DOHH2 (cell line): ENCODE data around the gene SIPA1L3.

ENCODE experiments used
- H3F3A ChIP-seq: fragments of 200-600 bp; sonication (generic), shearing (Covaris generic); 2 replicates; pipeline ENCODE4 v1.6.0; 2016; ENCODE audit warnings: antibody characterized with exemption, mild to moderate bottlenecking; ENCODE audit not compliant: control insufficient read depth, insufficient read depth
- H3K27ac ChIP-seq: fragments of 200-600 bp; sonication (generic); 2 replicates; pipeline ENCODE4 v1.5.1; 2014; ENCODE audit warnings: low read depth, mild to moderate bottlenecking, low read length, moderate library complexity
- H3K27me3 ChIP-seq: fragments of 200-600 bp; sonication (generic); 2 replicates; pipeline ENCODE4 v1.6.1; 2014; ENCODE audit warnings: mild to moderate bottlenecking, low read length, mixed read lengths; ENCODE audit not compliant: control insufficient read depth
- H3K36me3 ChIP-seq: fragments of 200-600 bp; sonication (generic); 2 replicates; pipeline ENCODE4 v1.6.1; 2014; ENCODE audit warnings: mild to moderate bottlenecking, low read length, moderate library complexity, mixed read lengths; ENCODE audit not compliant: control insufficient read depth
- H3K4me1 ChIP-seq: fragments of 200-600 bp; sonication (generic); 2 replicates; pipeline ENCODE4 v1.6.1; 2014; ENCODE audit warnings: mild to moderate bottlenecking, low read length, mixed read lengths; ENCODE audit not compliant: control insufficient read depth
- H3K4me2 ChIP-seq: fragments of 200-600 bp; sonication (generic); 2 replicates; pipeline ENCODE4 v1.6.0; 2014; ENCODE audit warnings: mild to moderate bottlenecking, low read length, moderate library complexity
- H3K4me3 ChIP-seq: fragments of 200-600 bp; sonication (generic); 2 replicates; pipeline ENCODE4 v1.5.1; 2014; ENCODE audit warnings: mild to moderate bottlenecking, low read length, mixed read lengths
- H3K79me2 ChIP-seq: fragments of 200-600 bp; sonication (generic); 2 replicates; pipeline ENCODE4 v1.6.1; 2014; ENCODE audit warnings: mild to moderate bottlenecking, low read length, mixed read lengths; ENCODE audit not compliant: control insufficient read depth
- H3K9me2 ChIP-seq: fragments of 200-600 bp; sonication (generic); replicated peaks from 2 replicates; pipeline ENCODE4 v1.6.1; 2014; ENCODE audit warnings: mild to moderate bottlenecking, low read length, mixed read lengths; ENCODE audit not compliant: control insufficient read depth
- H3K9me3 ChIP-seq: fragments of 200-600 bp; sonication (generic); 2 replicates; pipeline ENCODE4 v1.6.1; 2014; ENCODE audit warnings: antibody characterized with exemption, low read length, mixed read lengths; ENCODE audit not compliant: control insufficient read depth, insufficient read depth
- H4K20me1 ChIP-seq: fragments of 200-600 bp; sonication (generic); 2 replicates; pipeline ENCODE4 v1.6.0; 2014; ENCODE audit warnings: low read depth, mild to moderate bottlenecking, antibody characterized with exemption, low read length, moderate library complexity; ENCODE audit not compliant: control insufficient read depth, insufficient read depth
- EZH2phosphoT487 ChIP-seq: fragments of 200-600 bp; sonication (generic); IDR thresholded peaks from 2 replicates; pipeline ENCODE4 v1.6.1; 2017; ENCODE audit warnings: borderline replicate concordance, mild to moderate bottlenecking, antibody characterized with exemption, low read length, moderate library complexity, mixed read lengths
- TF ChIP-seq, protein P1 (sequence below): fragments of 200-600 bp; sonication (generic); IDR thresholded peaks from one replicate; pipeline ENCODE4 v1.5.1; 2014; ENCODE audit warnings: antibody characterized with exemption, mild to moderate bottlenecking, low read depth, low read length; ENCODE audit not compliant: poor library complexity, severe bottlenecking

Gene SIPA1L3

DNA sequence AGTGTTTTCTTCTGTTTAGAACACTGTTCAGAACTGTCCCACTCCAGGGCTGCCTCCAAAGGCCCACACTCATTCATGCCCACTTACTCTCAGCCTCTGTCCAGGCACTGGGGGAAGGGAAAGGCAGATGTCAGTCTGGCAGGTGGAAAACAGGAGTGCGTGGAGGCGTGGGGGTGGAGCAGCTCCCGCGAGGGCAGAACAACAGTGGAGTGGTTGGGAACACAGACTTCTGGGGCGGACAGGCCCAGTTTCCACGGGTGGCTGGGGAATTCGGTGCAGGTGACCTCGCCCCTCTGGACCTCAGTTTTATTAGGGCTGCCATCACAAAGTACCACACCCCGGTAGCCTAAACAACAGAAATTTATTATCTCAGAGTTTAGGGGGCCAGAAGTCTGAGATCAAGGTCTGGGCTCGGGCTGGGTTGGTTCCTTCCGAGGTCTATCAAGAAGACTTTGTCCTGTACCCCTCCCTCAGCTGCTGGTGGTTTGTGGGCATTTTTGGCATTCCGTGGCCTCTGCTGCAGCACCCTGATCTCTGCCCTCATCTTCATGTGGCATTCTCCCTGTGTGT lies 59.7 kb downstream of the SIPA1L3 start:
- no peak overlapping the region for H3K4me3 ChIP-seq
- no peak for TF ChIP-seq EZH2phosphoT487
- TF ChIP-seq, protein P1, sequence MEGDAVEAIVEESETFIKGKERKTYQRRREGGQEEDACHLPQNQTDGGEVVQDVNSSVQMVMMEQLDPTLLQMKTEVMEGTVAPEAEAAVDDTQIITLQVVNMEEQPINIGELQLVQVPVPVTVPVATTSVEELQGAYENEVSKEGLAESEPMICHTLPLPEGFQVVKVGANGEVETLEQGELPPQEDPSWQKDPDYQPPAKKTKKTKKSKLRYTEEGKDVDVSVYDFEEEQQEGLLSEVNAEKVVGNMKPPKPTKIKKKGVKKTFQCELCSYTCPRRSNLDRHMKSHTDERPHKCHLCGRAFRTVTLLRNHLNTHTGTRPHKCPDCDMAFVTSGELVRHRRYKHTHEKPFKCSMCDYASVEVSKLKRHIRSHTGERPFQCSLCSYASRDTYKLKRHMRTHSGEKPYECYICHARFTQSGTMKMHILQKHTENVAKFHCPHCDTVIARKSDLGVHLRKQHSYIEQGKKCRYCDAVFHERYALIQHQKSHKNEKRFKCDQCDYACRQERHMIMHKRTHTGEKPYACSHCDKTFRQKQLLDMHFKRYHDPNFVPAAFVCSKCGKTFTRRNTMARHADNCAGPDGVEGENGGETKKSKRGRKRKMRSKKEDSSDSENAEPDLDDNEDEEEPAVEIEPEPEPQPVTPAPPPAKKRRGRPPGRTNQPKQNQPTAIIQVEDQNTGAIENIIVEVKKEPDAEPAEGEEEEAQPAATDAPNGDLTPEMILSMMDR: no peak
- peaks cover 26% of the 10 kb centered on the region for H3K4me1 ChIP-seq
- H3K4me2 ChIP-seq: no peak overlapping the region
- H3K36me3 ChIP-seq: peaks cover 4% of the 10 kb centered on the region
- H3K9me3 ChIP-seq: peaks cover 6% of the 10 kb centered on the region
- H3F3A ChIP-seq: peaks cover 8% of the 10 kb centered on the region
- H4K20me1 ChIP-seq: no peaks in the 10 kb centered on the region
- H3K27ac ChIP-seq: no peak overlapping the region
- peaks cover 83% of the 10 kb centered on the region for H3K79me2 ChIP-seq
- no peaks in the 10 kb centered on the region for H3K9me2 ChIP-seq
- no peaks in the 10 kb centered on the region for H3K27me3 ChIP-seq

- no peak overlapping the region for H3K27ac ChIP-seq
- TF ChIP-seq EZH2phosphoT487: no peak
- TF ChIP-seq, protein P1: no peak
These were observed 62.7 kb downstream of the SIPA1L3 start for GRCh38 chr19:37969695-37970094.

DNA sequence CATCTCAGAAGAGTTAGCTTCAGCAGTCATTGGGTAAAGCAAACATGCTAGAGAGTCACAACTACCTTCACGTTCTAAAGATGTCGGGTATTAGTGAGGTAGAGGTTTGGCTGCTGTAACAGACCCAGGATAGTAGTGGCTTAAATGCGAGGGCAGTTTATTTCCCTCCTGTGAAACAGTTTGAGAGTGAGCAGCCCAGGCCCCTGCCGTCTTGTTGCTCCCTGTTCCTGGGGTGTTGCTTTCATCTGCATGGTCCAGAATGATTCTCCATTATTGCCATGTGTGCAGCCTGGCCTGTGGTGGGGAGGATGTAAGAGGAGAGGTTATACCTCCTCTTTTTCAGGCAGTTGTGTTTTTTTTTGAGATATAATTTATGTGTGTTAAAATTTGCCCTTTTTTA lies 63.7 kb downstream of the SIPA1L3 start:
- Histone ChIP-seq H3K79me2 (peaks cover 90% of the 10 kb centered on the region), H3F3A (no peaks in the 10 kb centered on the region), H3K27ac (no peak overlapping the region), H3K4me3 (no peak overlapping the region), H3K27me3 (no peaks in the 10 kb centered on the region), H3K9me2 (no peaks in the 10 kb centered on the region), H3K36me3 (peaks cover 13% of the 10 kb centered on the region), H3K4me2 (no peak overlapping the region), H3K9me3 (peaks cover 6% of the 10 kb centered on the region), H3K4me1 (peaks cover 40% of the 10 kb centered on the region), H4K20me1 (no peaks in the 10 kb centered on the region)
- TF ChIP-seq EZH2phosphoT487: no peak
- TF ChIP-seq, protein P1: no peak

More at GRCh38 chr19:37969695-37970094, 62.7 kb downstream of the SIPA1L3 start:
- H3K9me3 ChIP-seq: peaks cover 6% of the 10 kb centered on the region
- no peaks in the 10 kb centered on the region for H3F3A ChIP-seq
- no peak overlapping the region for H3K4me3 ChIP-seq
- peaks cover 88% of the 10 kb centered on the region for H3K79me2 ChIP-seq
- no peaks in the 10 kb centered on the region for H4K20me1 ChIP-seq
- H3K36me3 ChIP-seq: peaks cover 10% of the 10 kb centered on the region
- H3K4me1 ChIP-seq: peaks cover 30% of the 10 kb centered on the region
- no peaks in the 10 kb centered on the region for H3K9me2 ChIP-seq
- H3K4me2 ChIP-seq: no peak overlapping the region
- H3K27me3 ChIP-seq: no peaks in the 10 kb centered on the region
